IMR-90 (cell line): ENCODE measurements around the gene LYPD6B.

Experiments
- MAFK ChIP-seq: IDR thresholded peaks from 2 replicates; pipeline ENCODE4 v1.6.1; 2012; ENCODE audit warnings: low read depth, low read length, improper control_type of control experiment
- MAZ ChIP-seq: IDR thresholded peaks from 2 replicates; pipeline ENCODE4 v1.6.1; 2012; ENCODE audit warnings: low read depth, mild to moderate bottlenecking, low read length, improper control_type of control experiment, moderate library complexity, borderline replicate concordance
- MXI1 ChIP-seq: IDR thresholded peaks from 2 replicates; pipeline ENCODE4 v1.6.1; 2012; ENCODE audit warnings: low read depth, mild to moderate bottlenecking, low read length, moderate library complexity, borderline replicate concordance
- POLR2A ChIP-seq: IDR thresholded peaks from 2 replicates; pipeline ENCODE4 v1.6.1; 2012; ENCODE audit warnings: mild to moderate bottlenecking, low read depth, low read length
- RCOR1 ChIP-seq: IDR thresholded peaks from 2 replicates; pipeline ENCODE4 v1.6.1; 2012; ENCODE audit warnings: mild to moderate bottlenecking, low read length, improper control_type of control experiment; ENCODE audit not compliant: insufficient replicate concordance
- RFX5 ChIP-seq: IDR thresholded peaks from 2 replicates; pipeline ENCODE4 v1.8.0; 2012; ENCODE audit warnings: low read depth, mild to moderate bottlenecking, low read length, moderate library complexity
- SMC3 ChIP-seq: fragments of 150-350 bp; IDR thresholded peaks from 2 replicates; pipeline ENCODE4 v1.6.1; 2016; ENCODE audit warnings: low read depth, mild to moderate bottlenecking, antibody characterized with exemption, low read length, moderate library complexity
- TF ChIP-seq, protein P1 (sequence below): conservative IDR thresholded peaks from 2 replicates; pipeline ENCODE4 v1.5.1; 2012; ENCODE audit warnings: mild to moderate bottlenecking, low read depth, low read length, improper control_type of control experiment
- TF ChIP-seq, protein P2 (sequence below): fragments of 150-350 bp; IDR thresholded peaks from 2 replicates; pipeline ENCODE4 v1.6.1; 2016; ENCODE audit warnings: low read depth, mild to moderate bottlenecking, low read length, moderate library complexity, borderline replicate concordance

DNA sequence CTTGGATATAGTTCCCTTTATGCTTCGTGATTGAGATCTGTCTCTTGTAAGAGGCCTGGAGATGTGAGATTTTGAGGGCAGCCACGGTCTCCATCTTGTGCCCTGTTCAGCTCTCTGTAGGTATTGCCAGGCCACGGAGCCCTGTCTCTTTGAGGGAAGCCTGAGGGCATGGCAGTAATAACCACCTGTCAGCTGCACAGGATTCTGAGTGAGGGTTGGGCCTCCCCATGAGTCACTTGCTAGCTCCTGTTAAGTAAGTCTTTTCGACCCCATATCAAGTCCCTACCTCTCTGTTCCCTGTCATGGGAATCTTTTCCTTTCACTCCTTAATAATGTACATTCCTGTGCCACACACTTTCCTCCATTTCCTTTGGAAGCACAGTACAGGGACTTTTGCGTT is 20.4 kb downstream of the LYPD6B start:
- TF ChIP-seq MXI1 (no peak), SMC3 (no peak), MAFK (no peak), MAZ (no peak), RFX5 (no peak), POLR2A (no peak), RCOR1 (no peak)
- TF ChIP-seq, protein P1, sequence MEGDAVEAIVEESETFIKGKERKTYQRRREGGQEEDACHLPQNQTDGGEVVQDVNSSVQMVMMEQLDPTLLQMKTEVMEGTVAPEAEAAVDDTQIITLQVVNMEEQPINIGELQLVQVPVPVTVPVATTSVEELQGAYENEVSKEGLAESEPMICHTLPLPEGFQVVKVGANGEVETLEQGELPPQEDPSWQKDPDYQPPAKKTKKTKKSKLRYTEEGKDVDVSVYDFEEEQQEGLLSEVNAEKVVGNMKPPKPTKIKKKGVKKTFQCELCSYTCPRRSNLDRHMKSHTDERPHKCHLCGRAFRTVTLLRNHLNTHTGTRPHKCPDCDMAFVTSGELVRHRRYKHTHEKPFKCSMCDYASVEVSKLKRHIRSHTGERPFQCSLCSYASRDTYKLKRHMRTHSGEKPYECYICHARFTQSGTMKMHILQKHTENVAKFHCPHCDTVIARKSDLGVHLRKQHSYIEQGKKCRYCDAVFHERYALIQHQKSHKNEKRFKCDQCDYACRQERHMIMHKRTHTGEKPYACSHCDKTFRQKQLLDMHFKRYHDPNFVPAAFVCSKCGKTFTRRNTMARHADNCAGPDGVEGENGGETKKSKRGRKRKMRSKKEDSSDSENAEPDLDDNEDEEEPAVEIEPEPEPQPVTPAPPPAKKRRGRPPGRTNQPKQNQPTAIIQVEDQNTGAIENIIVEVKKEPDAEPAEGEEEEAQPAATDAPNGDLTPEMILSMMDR, result no peak
- TF ChIP-seq, protein P2, sequence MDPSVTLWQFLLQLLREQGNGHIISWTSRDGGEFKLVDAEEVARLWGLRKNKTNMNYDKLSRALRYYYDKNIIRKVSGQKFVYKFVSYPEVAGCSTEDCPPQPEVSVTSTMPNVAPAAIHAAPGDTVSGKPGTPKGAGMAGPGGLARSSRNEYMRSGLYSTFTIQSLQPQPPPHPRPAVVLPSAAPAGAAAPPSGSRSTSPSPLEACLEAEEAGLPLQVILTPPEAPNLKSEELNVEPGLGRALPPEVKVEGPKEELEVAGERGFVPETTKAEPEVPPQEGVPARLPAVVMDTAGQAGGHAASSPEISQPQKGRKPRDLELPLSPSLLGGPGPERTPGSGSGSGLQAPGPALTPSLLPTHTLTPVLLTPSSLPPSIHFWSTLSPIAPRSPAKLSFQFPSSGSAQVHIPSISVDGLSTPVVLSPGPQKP, result no peak
